ENCODE measurements around the gene FER. TPM values are rescaled to one million over a fixed set of nuclear protein-coding genes. Genes with fewer than 3 reads are reported as not detected.

The FER gene
- total and polyA plus RNA-seq, 2 of the 13 experiments (the other 11 are each of a cell fraction or from before 2014, with no cell fraction given): 7.9 to 29.0 TPM

GRCh38 chr5:108975697-108976096 is 228.0 kb downstream of the FER start:
- Histone ChIP-seq H3K4me2 (ENCODE audit: low read depth, low read length) (no peak overlapping the region), H3K27me3 (ENCODE audit: control insufficient read depth in 1 of 2, insufficient read depth in 2 of 2, low read length in 2 of 2) (no peaks in the 10 kb centered on the region), H3K9ac (ENCODE audit: insufficient read depth, low read depth, low read length) (no peak overlapping the region), H3K9me3 (ENCODE audit: low read length) (no peaks in the 10 kb centered on the region), H3K27ac (ENCODE audit: extremely low read length, insufficient read depth, low read length) (no peak overlapping the region), H3K4me3 (replicated peaks in 1 of 3; ENCODE audit: insufficient read depth in 1 of 3, low read depth in 2 of 3, low read length in 3 of 3) (no peak overlapping the region), H3K4me1 (ENCODE audit: insufficient read depth, low read length) (no peaks in the 10 kb centered on the region), H3K36me3 (replicated peaks in 1 of 2; ENCODE audit: control insufficient read depth in 1 of 2, insufficient read depth in 2 of 2, low read length in 2 of 2) (peaks cover 1 to 9% of the 10 kb centered on the region in 2 experiments; a peak in 2 of 5 replicates), H4K20me1 (ENCODE audit: insufficient read depth, low read length) (no peaks in the 10 kb centered on the region), H3K79me2 (ENCODE audit: insufficient read depth, low read length) (no peaks in the 10 kb centered on the region), H2AFZ (ENCODE audit: low read length) (no peak overlapping the region)
- DNase-seq (ENCODE audit: low spot score) (no peak), FAIRE-seq (no peak), ATAC-seq (no peak)
- ChIA-PET POLR2A (no interaction called here), CTCF (ENCODE audit: low intra/inter-chr PET ratio, low total read pairs) (no interaction called here)
- in situ Hi-C loops (cut with HindIII; ENCODE audit: extremely low pct_ligation_motif_present, low pct_unique_long_range_greater_than_20kb): no loop called here
- no TSS peak for BruUV-seq (replicated peaks)
- intact Hi-C loops (cut with micrococcal nuclease; ENCODE audit: unreplicated experiment): no loop called here
- WGBS (ENCODE audit: low lambda C conversion rate): 92% methylated on average over 2 of the region's 2 CpGs
- peak; percentile 75; the same call in 1 of the 2 replicates for TF ChIP-seq ATF7 (IDR thresholded peaks at IDR 0.05)
- TF ChIP-seq ATF7 (CRISPR knock-in tag; IDR thresholded peaks at IDR 0.05): no peak
- TF ChIP-seq XBP1 (CRISPR knock-in tag; IDR thresholded peaks at IDR 0.05): no peak

GRCh38 chr5:108983461-108984092 is 235.9 kb downstream of the FER start:
- Histone ChIP-seq H2AFZ (ENCODE audit: low read length) (no peak overlapping the region), H3K9ac (ENCODE audit: insufficient read depth, low read depth, low read length) (no peak overlapping the region), H3K9me3 (ENCODE audit: low read length) (no peaks in the 10 kb centered on the region; the same call in 1 of the 2 replicates), H3K4me1 (ENCODE audit: insufficient read depth, low read length) (no peaks in the 10 kb centered on the region), H3K27me3 (ENCODE audit: control insufficient read depth in 1 of 2, insufficient read depth in 2 of 2, low read length in 2 of 2) (no peaks in the 10 kb centered on the region), H3K4me2 (ENCODE audit: low read depth, low read length) (no peak overlapping the region), H4K20me1 (ENCODE audit: insufficient read depth, low read length) (no peaks in the 10 kb centered on the region), H3K36me3 (replicated peaks in 1 of 2; ENCODE audit: control insufficient read depth in 1 of 2, insufficient read depth in 2 of 2, low read length in 2 of 2) (peaks cover 0 to 4% of the 10 kb centered on the region in 2 experiments; a peak in 1 of 5 replicates), H3K79me2 (ENCODE audit: insufficient read depth, low read length) (no peaks in the 10 kb centered on the region), H3K4me3 (replicated peaks in 1 of 3; ENCODE audit: insufficient read depth in 1 of 3, low read depth in 2 of 3, low read length in 3 of 3) (no peak overlapping the region), H3K27ac (ENCODE audit: extremely low read length, insufficient read depth, low read length) (no peak overlapping the region)
- ATAC-seq: no peak
- in situ Hi-C loops (cut with HindIII; ENCODE audit: extremely low pct_ligation_motif_present, low pct_unique_long_range_greater_than_20kb) (no loop called here), intact Hi-C loops (cut with micrococcal nuclease; ENCODE audit: unreplicated experiment) (no loop called here)
- no peak for DNase-seq (ENCODE audit: low spot score)
- BruUV-seq (replicated peaks): no TSS peak
- FAIRE-seq: no peak
- ChIA-PET POLR2A (no interaction called here), CTCF (ENCODE audit: low intra/inter-chr PET ratio, low total read pairs) (no interaction called here)
- WGBS (ENCODE audit: low lambda C conversion rate): 93% methylated on average over 4 of the region's 4 CpGs
- TF ChIP-seq AGO1 (IDR thresholded peaks at IDR 0.05; ENCODE audit: low read depth, low read length, poor library complexity, severe bottlenecking) (no peak), ESRRA (CRISPR knock-in tag; IDR thresholded peaks at IDR 0.05; ENCODE audit: low read depth) (no peak), POLR2G (IDR thresholded peaks at IDR 0.05; ENCODE audit: low read depth, low read length) (no peak), ZNF333 (CRISPR knock-in tag; IDR thresholded peaks at IDR 0.05; ENCODE audit: borderline replicate concordance) (no peak)
- TF ChIP-seq, protein P1, sequence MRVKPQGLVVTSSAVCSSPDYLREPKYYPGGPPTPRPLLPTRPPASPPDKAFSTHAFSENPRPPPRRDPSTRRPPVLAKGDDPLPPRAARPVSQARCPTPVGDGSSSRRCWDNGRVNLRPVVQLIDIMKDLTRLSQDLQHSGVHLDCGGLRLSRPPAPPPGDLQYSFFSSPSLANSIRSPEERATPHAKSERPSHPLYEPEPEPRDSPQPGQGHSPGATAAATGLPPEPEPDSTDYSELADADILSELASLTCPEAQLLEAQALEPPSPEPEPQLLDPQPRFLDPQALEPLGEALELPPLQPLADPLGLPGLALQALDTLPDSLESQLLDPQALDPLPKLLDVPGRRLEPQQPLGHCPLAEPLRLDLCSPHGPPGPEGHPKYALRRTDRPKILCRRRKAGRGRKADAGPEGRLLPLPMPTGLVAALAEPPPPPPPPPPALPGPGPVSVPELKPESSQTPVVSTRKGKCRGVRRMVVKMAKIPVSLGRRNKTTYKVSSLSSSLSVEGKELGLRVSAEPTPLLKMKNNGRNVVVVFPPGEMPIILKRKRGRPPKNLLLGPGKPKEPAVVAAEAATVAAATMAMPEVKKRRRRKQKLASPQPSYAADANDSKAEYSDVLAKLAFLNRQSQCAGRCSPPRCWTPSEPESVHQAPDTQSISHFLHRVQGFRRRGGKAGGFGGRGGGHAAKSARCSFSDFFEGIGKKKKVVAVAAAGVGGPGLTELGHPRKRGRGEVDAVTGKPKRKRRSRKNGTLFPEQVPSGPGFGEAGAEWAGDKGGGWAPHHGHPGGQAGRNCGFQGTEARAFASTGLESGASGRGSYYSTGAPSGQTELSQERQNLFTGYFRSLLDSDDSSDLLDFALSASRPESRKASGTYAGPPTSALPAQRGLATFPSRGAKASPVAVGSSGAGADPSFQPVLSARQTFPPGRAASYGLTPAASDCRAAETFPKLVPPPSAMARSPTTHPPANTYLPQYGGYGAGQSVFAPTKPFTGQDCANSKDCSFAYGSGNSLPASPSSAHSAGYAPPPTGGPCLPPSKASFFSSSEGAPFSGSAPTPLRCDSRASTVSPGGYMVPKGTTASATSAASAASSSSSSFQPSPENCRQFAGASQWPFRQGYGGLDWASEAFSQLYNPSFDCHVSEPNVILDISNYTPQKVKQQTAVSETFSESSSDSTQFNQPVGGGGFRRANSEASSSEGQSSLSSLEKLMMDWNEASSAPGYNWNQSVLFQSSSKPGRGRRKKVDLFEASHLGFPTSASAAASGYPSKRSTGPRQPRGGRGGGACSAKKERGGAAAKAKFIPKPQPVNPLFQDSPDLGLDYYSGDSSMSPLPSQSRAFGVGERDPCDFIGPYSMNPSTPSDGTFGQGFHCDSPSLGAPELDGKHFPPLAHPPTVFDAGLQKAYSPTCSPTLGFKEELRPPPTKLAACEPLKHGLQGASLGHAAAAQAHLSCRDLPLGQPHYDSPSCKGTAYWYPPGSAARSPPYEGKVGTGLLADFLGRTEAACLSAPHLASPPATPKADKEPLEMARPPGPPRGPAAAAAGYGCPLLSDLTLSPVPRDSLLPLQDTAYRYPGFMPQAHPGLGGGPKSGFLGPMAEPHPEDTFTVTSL (CRISPR knock-in tag; IDR thresholded peaks at IDR 0.05; ENCODE audit: borderline replicate concordance): no peak
- TF ChIP-seq, protein P2, sequence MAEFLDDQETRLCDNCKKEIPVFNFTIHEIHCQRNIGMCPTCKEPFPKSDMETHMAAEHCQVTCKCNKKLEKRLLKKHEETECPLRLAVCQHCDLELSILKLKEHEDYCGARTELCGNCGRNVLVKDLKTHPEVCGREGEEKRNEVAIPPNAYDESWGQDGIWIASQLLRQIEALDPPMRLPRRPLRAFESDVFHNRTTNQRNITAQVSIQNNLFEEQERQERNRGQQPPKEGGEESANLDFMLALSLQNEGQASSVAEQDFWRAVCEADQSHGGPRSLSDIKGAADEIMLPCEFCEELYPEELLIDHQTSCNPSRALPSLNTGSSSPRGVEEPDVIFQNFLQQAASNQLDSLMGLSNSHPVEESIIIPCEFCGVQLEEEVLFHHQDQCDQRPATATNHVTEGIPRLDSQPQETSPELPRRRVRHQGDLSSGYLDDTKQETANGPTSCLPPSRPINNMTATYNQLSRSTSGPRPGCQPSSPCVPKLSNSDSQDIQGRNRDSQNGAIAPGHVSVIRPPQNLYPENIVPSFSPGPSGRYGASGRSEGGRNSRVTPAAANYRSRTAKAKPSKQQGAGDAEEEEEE (CRISPR knock-in tag; IDR thresholded peaks at IDR 0.05; ENCODE audit: borderline replicate concordance): no peak

Measured in HepG2 (cell line).